Gastroesophageal sphincter (tissue), 4 donors: ENCODE measurements around the gene CDYL. TPM values are rescaled to one million over a fixed set of nuclear protein-coding genes. Genes with fewer than 3 reads are reported as not detected.

Experiments used
- ATAC-seq: fragments of 150-250 bp; one replicate; pipeline ENCODE4 v1.9.1; 2016; ENCODE audit warnings: mild to moderate bottlenecking, moderate library complexity
- H3K27ac ChIP-seq, 4 donors: fragments of 200-600 bp; sonication (generic) in 3 of 4; 1 replicate in 3 of 4; 2 replicates in 1 of 4; pipeline ENCODE4 v1.5.1; 2016 to 2019
- H3K27me3 ChIP-seq: fragments of 200-600 bp; sonication (generic); one replicate; pipeline ENCODE4 v1.5.1; 2019
- H3K36me3 ChIP-seq, 2 donors: fragments of 200-600 bp; sonication (generic); one replicate each; pipeline ENCODE4 v1.5.1; 2019; ENCODE audit warnings: control low read depth in 1 of 2
- H3K4me1 ChIP-seq, 3 donors: fragments of 200-600 bp; sonication (generic); 1 replicate in 2 of 3; 2 replicates in 1 of 3; pipeline ENCODE4 v1.5.1; 2016 to 2019; ENCODE audit warnings: control low read depth in 2 of 3
- H3K4me3 ChIP-seq, 2 donors: fragments of 200-600 bp; sonication (generic); one replicate each; pipeline ENCODE4 v1.5.1; 2019; ENCODE audit warnings: mild to moderate bottlenecking in 1 of 2, moderate library complexity in 1 of 2
- H3K9me3 ChIP-seq, 3 donors: fragments of 200-600 bp; sonication (generic); one replicate each; pipeline ENCODE4 v1.5.1; 2017 to 2019; ENCODE audit warnings: control low read depth in 2 of 3
- EP300 ChIP-seq: sonication (generic); formaldehyde crosslinking; IDR thresholded peaks from one replicate; pipeline ENCODE4 v1.6.1; 2017; ENCODE audit warnings: antibody characterized with exemption, mild to moderate bottlenecking
- POLR2A ChIP-seq, 2 donors: fragments of 450-650 bp; IDR thresholded peaks; one replicate each; pipeline ENCODE4 v1.6.1; 2017; ENCODE audit warnings: antibody characterized with exemption in 2 of 2, mild to moderate bottlenecking in 2 of 2, moderate library complexity in 1 of 2
- POLR2AphosphoS5 ChIP-seq: sonication (generic); formaldehyde crosslinking; IDR thresholded peaks from one replicate; pipeline ENCODE4 v1.6.1; 2017; ENCODE audit warnings: antibody characterized with exemption
- WGBS, 2 donors: methylation state at CpG; one replicate each; pipeline ENCODE4 v1.1.5; 2018; ENCODE audit warnings: low coverage in 1 of 2; 5-methylcytosine and 5-hydroxymethylcytosine counted together
- total RNA-seq, 4 donors: library from RNA; depleted of rRNA; stranded (reverse); fragments of >200 nt; gene quantifications; one replicate each; pipeline ENCODE4 v1.1.0, GENCODE V29; 2016
- TF ChIP-seq, protein P1 (sequence below), 4 experiments: fragments of 200-600 bp in 2 of 4; fragments of 450-650 bp in 2 of 4; sonication (generic) in 1 of 4; IDR thresholded peaks; one replicate each; pipeline ENCODE4 v1.5.1; 2017 to 2019; ENCODE audit warnings: antibody characterized with exemption in 4 of 4, mild to moderate bottlenecking in 2 of 4, moderate library complexity in 2 of 4

CDYL gene
- total RNA-seq, 4 donors from 2014 or later = 32.0 to 68.3 (median 54.0) TPM

GRCh38 chr6:4872841-4873240 is 96.6 kb downstream of the CDYL start:
- Histone ChIP-seq H3K27me3 (no peaks in the 10 kb centered on the region), H3K4me3 (no peak overlapping the region), H3K27ac (peak overlapping the region in 1 of 4 donors; percentile 50), H3K4me1 (peaks cover 0 to 61% (median 5%) of the 10 kb centered on the region in 3 donors), H3K9me3 (peaks cover 0 to 6% (median 0%) of the 10 kb centered on the region in 3 donors), H3K36me3 (no peaks in the 10 kb centered on the region)
- WGBS, 2 donors = 10 to 17% methylated on average over 2 of the region's 2 CpGs
- ATAC-seq = no peak
- TF ChIP-seq EP300 (no peak), POLR2AphosphoS5 (no peak), POLR2A (IDR thresholded peaks at IDR 0.05) (no peak)
- TF ChIP-seq, protein P1, sequence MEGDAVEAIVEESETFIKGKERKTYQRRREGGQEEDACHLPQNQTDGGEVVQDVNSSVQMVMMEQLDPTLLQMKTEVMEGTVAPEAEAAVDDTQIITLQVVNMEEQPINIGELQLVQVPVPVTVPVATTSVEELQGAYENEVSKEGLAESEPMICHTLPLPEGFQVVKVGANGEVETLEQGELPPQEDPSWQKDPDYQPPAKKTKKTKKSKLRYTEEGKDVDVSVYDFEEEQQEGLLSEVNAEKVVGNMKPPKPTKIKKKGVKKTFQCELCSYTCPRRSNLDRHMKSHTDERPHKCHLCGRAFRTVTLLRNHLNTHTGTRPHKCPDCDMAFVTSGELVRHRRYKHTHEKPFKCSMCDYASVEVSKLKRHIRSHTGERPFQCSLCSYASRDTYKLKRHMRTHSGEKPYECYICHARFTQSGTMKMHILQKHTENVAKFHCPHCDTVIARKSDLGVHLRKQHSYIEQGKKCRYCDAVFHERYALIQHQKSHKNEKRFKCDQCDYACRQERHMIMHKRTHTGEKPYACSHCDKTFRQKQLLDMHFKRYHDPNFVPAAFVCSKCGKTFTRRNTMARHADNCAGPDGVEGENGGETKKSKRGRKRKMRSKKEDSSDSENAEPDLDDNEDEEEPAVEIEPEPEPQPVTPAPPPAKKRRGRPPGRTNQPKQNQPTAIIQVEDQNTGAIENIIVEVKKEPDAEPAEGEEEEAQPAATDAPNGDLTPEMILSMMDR (IDR thresholded peaks at IDR 0.05) = no peak

- H3K36me3 ChIP-seq = no peaks in the 10 kb centered on the region
- no peaks in the 10 kb centered on the region for H3K27me3 ChIP-seq
- no peak overlapping the region for H3K27ac ChIP-seq
- H3K4me3 ChIP-seq = no peak overlapping the region
- no peak for TF ChIP-seq POLR2AphosphoS5
- TF ChIP-seq, protein P1 (IDR thresholded peaks at IDR 0.05) = no peak
- no peak for TF ChIP-seq EP300
- TF ChIP-seq POLR2A (IDR thresholded peaks at IDR 0.05) = no peak
- no peak for ATAC-seq
- 58 to 78% methylated on average over 4 to 6 of the region's 6 CpGs for WGBS, 2 donors
- no peaks in the 10 kb centered on the region for H3K9me3 ChIP-seq
- peaks cover 0 to 61% (median 5%) of the 10 kb centered on the region in 3 donors for H3K4me1 ChIP-seq
Measured at GRCh38 chr6:4873928-4874327, 97.7 kb downstream of the CDYL start.

- no peak for ATAC-seq
- no peaks in the 10 kb centered on the region for H3K36me3 ChIP-seq
- H3K4me3 ChIP-seq = no peak overlapping the region
- H3K9me3 ChIP-seq = no peaks in the 10 kb centered on the region
- no peaks in the 10 kb centered on the region for H3K27me3 ChIP-seq
- 95 to 97% methylated on average over 3 of the region's 6 CpGs for WGBS, 2 donors
- H3K27ac ChIP-seq = no peak overlapping the region
- TF ChIP-seq POLR2AphosphoS5 (no peak), POLR2A (IDR thresholded peaks at IDR 0.05) (no peak), EP300 (no peak)
- TF ChIP-seq, protein P1 (IDR thresholded peaks at IDR 0.05) = no peak
- H3K4me1 ChIP-seq = peaks cover 0 to 45% (median 5%) of the 10 kb centered on the region in 3 donors
Measured at GRCh38 chr6:4879741-4880275, 103.6 kb downstream of the CDYL start.

- TF ChIP-seq, protein P1 (IDR thresholded peaks at IDR 0.05) = no peak
- TF ChIP-seq POLR2A (IDR thresholded peaks at IDR 0.05) (no peak), POLR2AphosphoS5 (no peak), EP300 (no peak)
- Histone ChIP-seq H3K27ac (no peak overlapping the region), H3K9me3 (no peaks in the 10 kb centered on the region), H3K4me3 (no peak overlapping the region), H3K27me3 (no peaks in the 10 kb centered on the region), H3K36me3 (no peaks in the 10 kb centered on the region), H3K4me1 (peaks cover 0 to 40% (median 5%) of the 10 kb centered on the region in 3 donors)
- WGBS, 2 donors = 63 to 90% methylated on average over 2 to 3 of the region's 3 CpGs
- no peak for ATAC-seq
Measured at GRCh38 chr6:4880363-4880762, 104.2 kb downstream of the CDYL start.

GRCh38 chr6:4883298-4883697 is 107.1 kb downstream of the CDYL start:
- H3K27me3 ChIP-seq = no peaks in the 10 kb centered on the region
- no peak overlapping the region for H3K4me3 ChIP-seq
- TF ChIP-seq POLR2AphosphoS5 = no peak
- TF ChIP-seq POLR2A (IDR thresholded peaks at IDR 0.05) = no peak
- TF ChIP-seq, protein P1 (IDR thresholded peaks at IDR 0.05) = no peak
- TF ChIP-seq EP300 = no peak
- H3K9me3 ChIP-seq = no peaks in the 10 kb centered on the region
- no peaks in the 10 kb centered on the region for H3K36me3 ChIP-seq
- H3K27ac ChIP-seq = no peak overlapping the region
- peaks cover 0 to 15% (median 0%) of the 10 kb centered on the region in 3 donors for H3K4me1 ChIP-seq
- no CpG with 5 or more reads among the region's 3 CpGs for WGBS, 2 donors
- no peak for ATAC-seq
